Epithelial cell of esophagus (primary cell): ENCODE data around the gene TDRD7.

Experiments used
- DNase-seq: peaks from one replicate; pipeline ENCODE4 v3.0.0; 2010; ENCODE audit warnings: low read depth
- H3K4me3 ChIP-seq: 2 replicates; pipeline ENCODE4 v1.5.1; 2011; ENCODE audit warnings: mild to moderate bottlenecking, low read length, control low read depth
- CTCF ChIP-seq: IDR thresholded peaks from 2 replicates; pipeline ENCODE4 v1.5.1; 2011; ENCODE audit warnings: low read depth, mild to moderate bottlenecking, low read length, control low read depth, inconsistent platforms; ENCODE audit not compliant: insufficient read depth; ENCODE audit errors: missing control alignments

Gene TDRD7

DNA sequence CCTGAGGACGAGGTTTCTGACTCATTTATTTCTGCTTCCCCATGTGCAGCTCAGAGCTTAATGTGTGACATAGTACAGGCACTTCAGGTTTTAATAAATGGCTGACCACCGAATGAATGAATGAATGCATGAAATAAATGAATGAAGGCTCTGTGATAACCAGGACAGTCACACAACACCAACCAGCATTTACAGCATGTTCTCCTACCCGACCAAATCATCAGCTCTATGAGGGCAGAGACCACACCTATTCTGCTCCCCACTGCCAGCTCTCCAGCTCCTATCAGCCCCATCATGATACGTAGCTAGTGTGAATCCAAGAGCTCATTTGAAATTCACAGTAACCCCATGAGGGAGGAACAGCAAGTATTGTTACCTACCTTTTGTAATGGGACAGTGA lies 94.4 kb downstream of the TDRD7 start:
- no peak overlapping the region for H3K4me3 ChIP-seq
- DNase-seq, result no peak
- TF ChIP-seq CTCF, result no peak

- H3K4me3 ChIP-seq, result no peak overlapping the region
- DNase-seq, result no peak
- no peak for TF ChIP-seq CTCF
Measured at GRCh38 chr9:97506787-97507186, 94.9 kb downstream of the TDRD7 start.

DNA sequence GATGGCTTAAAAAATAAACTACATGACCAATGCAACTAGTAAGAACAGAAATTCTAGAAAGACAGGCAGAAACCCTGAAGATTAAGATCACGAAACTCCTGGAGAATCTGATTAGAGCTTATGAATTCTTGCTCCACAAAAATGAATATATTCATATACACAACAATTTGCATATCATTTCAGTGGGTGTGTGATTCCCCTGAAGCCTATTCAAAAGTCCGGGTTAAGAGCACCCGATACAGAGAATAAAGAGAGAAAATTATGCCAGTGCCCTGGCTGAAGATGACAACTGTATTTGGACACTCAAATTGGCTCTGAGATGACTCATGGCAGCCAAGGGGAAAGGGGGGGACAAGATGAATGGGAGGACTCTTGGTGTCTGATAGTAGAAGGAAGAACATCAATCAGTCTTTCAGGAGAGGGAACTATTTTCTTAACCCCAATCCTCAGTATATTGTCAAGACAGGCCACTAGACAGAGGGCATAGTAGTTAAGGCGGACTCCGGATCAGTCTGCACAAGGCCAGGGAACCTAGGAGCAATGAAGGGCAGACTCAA lies 95.6 kb downstream of the TDRD7 start:
- no peak overlapping the region for H3K4me3 ChIP-seq
- no peak for TF ChIP-seq CTCF
- DNase-seq, result no peak

DNA sequence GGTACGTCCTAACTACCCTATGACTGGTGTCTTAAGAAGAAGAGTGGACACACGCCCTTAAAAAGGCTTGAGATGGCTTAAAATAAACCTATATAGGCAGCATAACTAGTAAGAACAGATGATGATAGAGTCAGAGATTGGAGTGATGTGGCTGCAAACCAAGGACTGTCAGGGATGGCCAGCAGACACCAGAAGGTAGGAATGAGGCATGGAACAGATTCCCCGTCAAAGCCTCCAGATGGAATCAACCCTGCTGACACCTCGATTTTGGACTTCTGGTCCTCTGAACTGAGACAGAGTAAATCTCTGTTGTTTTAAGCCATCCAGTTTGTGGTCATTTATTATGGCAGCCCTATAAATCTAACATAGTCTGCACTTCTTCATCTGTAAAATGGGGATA lies 97.0 kb downstream of the TDRD7 start:
- no peak overlapping the region for H3K4me3 ChIP-seq
- no peak for DNase-seq
- no peak for TF ChIP-seq CTCF

- no peak overlapping the region for H3K4me3 ChIP-seq
- TF ChIP-seq CTCF, result no peak
- DNase-seq, result peak; percentile 51
Measured at GRCh38 chr9:97510797-97511654, 99.1 kb downstream of the TDRD7 start.

DNA sequence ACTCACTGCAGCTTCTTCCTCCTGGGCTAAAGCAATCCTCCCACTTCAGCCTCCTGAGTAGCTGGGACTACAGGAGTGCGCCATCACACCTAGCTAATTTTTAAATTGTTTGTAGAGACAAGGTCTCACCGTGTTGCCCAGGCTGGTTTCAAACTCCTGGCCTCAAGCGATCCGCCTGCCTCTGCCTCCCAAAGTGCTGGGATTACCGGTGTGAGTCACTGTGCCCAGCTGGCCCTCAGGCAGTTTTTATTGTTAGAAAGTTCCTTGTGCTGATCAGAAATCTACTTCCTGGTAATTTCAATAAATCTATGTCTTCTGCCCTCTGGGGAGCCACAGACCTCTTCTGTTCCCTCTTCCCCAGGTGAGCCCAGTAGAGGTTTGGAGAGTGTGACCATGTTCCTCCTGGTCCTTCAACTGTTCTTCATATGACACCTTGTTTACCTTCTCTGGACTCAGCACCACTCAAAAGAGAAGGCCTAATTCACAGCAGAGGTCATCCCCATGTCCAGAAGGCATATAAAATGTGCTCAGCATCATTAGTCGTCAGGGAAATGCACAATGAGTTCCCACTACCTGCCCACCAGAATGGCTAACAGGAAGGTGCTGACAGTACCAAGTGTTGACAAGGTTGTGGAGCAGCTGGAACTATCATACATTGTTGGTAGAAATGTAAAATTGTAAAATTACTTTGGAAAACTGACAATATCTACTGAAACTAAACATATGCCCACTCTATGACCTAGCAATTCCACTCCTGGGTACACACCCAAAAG lies 99.9 kb downstream of the TDRD7 start:
- no peak for TF ChIP-seq CTCF
- DNase-seq, result peak; percentile 34
- H3K4me3 ChIP-seq, result no peak overlapping the region
